GM12864 (cell line): ENCODE data around the gene DSCAM.

ENCODE experiments used
- DNase-seq: peaks from one replicate; pipeline ENCODE4 v3.0.0-alpha.2; 2011; ENCODE audit warnings: low read depth
- H3K4me3 ChIP-seq: 2 replicates; pipeline ENCODE4 v1.5.1; 2011; ENCODE audit warnings: mild to moderate bottlenecking, low read depth, low read length, control low read depth
- CTCF ChIP-seq: IDR thresholded peaks from 2 replicates; pipeline ENCODE4 v1.5.1; 2011; ENCODE audit warnings: low read depth, mild to moderate bottlenecking, moderate library complexity, low read length, control low read depth, inconsistent platforms; ENCODE audit errors: missing control alignments

DSCAM gene

GRCh38 chr21:40095477-40095876 lies 751.5 kb downstream of the DSCAM start:
- DNase-seq = no peak
- H3K4me3 ChIP-seq = no peak overlapping the region
- TF ChIP-seq CTCF = no peak

- H3K4me3 ChIP-seq = no peak overlapping the region
- no peak for DNase-seq
- no peak for TF ChIP-seq CTCF
Observed at GRCh38 chr21:40080385-40080784, 766.6 kb downstream of the DSCAM start.

GRCh38 chr21:40074710-40075109 lies 772.2 kb downstream of the DSCAM start:
- no peak overlapping the region for H3K4me3 ChIP-seq
- DNase-seq = no peak
- TF ChIP-seq CTCF = no peak

GRCh38 chr21:40074198-40074597 lies 772.8 kb downstream of the DSCAM start:
- DNase-seq = no peak
- H3K4me3 ChIP-seq = no peak overlapping the region
- TF ChIP-seq CTCF = no peak

GRCh38 chr21:40073642-40074041 lies 773.3 kb downstream of the DSCAM start:
- no peak for DNase-seq
- TF ChIP-seq CTCF = no peak
- H3K4me3 ChIP-seq = no peak overlapping the region

GRCh38 chr21:40070871-40071270 lies 776.1 kb downstream of the DSCAM start:
- no peak for DNase-seq
- no peak for TF ChIP-seq CTCF
- no peak overlapping the region for H3K4me3 ChIP-seq

GRCh38 chr21:40067751-40068150 lies 779.2 kb downstream of the DSCAM start:
- no peak for TF ChIP-seq CTCF
- no peak overlapping the region for H3K4me3 ChIP-seq
- DNase-seq = no peak
